Brain microvascular endothelial cell (primary cell): ENCODE data around the gene CCL16.

Experiments used
- DNase-seq: peaks from one replicate; pipeline ENCODE4 v3.0.0-alpha.2; 2020
- H3K27ac ChIP-seq: fragments of 250-450 bp; sonication (Bioruptor Pico); 2 replicates; pipeline ENCODE4 v1.5.1; 2020; ENCODE audit warnings: mild to moderate bottlenecking, moderate library complexity
- H3K27me3 ChIP-seq: fragments of 250-450 bp; sonication (Bioruptor Pico); replicated peaks from 2 replicates; pipeline ENCODE4 v1.5.1; 2020; ENCODE audit warnings: mild to moderate bottlenecking
- H3K36me3 ChIP-seq: fragments of 250-450 bp; sonication (Bioruptor Pico); replicated peaks from 2 replicates; pipeline ENCODE4 v1.5.1; 2020; ENCODE audit warnings: mild to moderate bottlenecking
- H3K4me3 ChIP-seq: 2 replicates; pipeline ENCODE4 v1.5.1; 2011; ENCODE audit warnings: low read depth, mild to moderate bottlenecking, control low read depth, low read length, moderate library complexity
- in situ Hi-C: cut with HindIII; loops from 2 replicates; pipeline ENCODE4 v1.10.0; 2017; ENCODE audit warnings: low sequenced_read_pairs, low pct_ligation_motif_present
- TF ChIP-seq, protein P1 (sequence below): IDR thresholded peaks from 2 replicates; pipeline ENCODE4 v1.5.1; 2011; ENCODE audit warnings: low read depth, mild to moderate bottlenecking, moderate library complexity, low read length, control low read depth, inconsistent platforms; ENCODE audit errors: missing control alignments

Gene CCL16

DNA sequence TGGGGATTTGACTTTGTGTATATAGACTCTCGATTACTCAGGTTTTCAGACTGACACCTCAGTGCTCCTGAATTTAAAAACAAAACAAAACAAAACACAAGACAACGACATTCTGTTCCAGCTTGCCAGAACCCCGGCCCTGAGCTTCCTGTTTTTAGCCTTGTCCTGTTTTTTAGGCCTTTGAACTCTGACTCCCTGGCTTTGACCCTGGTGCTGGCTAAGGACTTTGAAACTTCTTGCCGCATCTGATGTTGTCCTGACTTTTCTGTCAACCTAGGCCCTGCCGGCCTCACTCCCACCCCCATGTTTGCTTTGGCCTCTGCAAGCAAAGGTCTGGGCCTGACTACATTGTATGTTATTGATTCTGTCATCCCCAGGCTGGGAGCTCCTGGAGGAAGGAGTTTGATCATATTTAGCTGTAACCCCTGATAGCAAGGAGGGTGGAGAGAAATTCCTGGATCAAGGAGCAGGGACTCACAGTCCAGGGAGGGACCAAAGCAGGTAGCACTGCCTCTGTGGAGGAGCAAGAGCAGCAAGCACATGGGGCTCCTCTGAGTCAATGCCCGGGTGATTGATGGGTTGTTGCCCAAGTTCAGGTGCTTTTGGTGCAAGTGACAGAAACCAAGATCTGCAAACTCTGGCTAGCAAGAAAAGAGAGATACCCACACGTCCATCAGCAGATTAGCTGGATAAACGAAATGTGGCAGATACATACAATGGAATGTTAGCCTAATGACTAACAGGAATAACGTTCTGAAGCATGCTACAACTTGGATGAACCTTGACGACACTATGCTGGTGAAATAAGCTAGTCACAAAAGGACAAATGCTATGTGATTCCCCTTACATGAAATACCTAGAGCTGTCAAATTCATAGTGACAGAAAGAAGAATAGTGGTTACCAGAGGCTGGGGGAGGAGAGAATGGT lies 7.7 kb downstream of the CCL16 start:
- in situ Hi-C loops: no loop called here
- peak; percentile 36 for DNase-seq
- Histone ChIP-seq H3K27ac (no peak overlapping the region), H3K36me3 (no peaks in the 10 kb centered on the region), H3K4me3 (no peak overlapping the region), H3K27me3 (no peaks in the 10 kb centered on the region)
- TF ChIP-seq, protein P1, sequence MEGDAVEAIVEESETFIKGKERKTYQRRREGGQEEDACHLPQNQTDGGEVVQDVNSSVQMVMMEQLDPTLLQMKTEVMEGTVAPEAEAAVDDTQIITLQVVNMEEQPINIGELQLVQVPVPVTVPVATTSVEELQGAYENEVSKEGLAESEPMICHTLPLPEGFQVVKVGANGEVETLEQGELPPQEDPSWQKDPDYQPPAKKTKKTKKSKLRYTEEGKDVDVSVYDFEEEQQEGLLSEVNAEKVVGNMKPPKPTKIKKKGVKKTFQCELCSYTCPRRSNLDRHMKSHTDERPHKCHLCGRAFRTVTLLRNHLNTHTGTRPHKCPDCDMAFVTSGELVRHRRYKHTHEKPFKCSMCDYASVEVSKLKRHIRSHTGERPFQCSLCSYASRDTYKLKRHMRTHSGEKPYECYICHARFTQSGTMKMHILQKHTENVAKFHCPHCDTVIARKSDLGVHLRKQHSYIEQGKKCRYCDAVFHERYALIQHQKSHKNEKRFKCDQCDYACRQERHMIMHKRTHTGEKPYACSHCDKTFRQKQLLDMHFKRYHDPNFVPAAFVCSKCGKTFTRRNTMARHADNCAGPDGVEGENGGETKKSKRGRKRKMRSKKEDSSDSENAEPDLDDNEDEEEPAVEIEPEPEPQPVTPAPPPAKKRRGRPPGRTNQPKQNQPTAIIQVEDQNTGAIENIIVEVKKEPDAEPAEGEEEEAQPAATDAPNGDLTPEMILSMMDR: no peak

DNA sequence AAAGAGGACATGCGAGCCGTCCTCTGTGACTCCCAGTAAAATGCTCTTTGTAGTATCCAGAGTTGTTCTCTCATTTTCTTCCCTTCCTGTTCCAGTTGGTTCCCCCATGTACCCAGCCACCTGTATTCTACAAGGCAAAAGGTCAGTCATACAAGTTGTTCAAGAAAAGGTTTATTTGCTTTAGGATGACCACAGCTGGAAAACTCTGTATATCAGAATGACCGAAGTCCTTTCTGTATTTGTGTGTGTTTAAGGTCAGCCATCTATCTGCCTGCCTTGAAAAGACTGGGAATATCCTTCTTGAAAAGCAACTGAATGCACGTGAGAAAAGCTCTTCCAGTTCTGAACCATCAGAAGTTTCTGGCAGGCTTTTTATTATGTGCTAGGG lies 8.4 kb downstream of the CCL16 start:
- in situ Hi-C loops: no loop called here
- TF ChIP-seq, protein P1: no peak
- no peak for DNase-seq
- Histone ChIP-seq H3K27me3 (no peaks in the 10 kb centered on the region), H3K27ac (no peak overlapping the region), H3K4me3 (no peak overlapping the region), H3K36me3 (no peaks in the 10 kb centered on the region)

DNA sequence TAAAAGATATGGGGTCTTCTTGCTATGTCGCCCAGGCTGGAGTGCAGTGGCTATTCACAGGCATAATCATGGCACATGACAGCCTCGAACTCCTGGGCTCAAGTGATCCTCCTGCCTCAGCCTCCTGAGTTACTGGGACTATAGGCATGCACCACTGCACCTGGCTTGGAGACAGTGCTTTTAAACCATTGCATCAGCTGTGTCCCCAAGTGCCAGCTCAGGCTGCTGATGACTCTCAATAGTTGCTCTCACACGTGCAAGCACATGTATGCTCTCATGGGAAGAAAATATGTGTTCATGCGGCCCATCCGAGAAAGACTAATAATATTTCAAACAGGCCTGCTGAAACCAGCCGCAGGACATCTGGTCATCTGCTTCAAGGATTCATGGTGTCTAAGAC lies 8.8 kb downstream of the CCL16 start:
- Histone ChIP-seq H3K4me3 (no peak overlapping the region), H3K27me3 (no peaks in the 10 kb centered on the region), H3K36me3 (no peaks in the 10 kb centered on the region), H3K27ac (no peak overlapping the region)
- TF ChIP-seq, protein P1: no peak
- DNase-seq: no peak
- in situ Hi-C loops: no loop called here

DNA sequence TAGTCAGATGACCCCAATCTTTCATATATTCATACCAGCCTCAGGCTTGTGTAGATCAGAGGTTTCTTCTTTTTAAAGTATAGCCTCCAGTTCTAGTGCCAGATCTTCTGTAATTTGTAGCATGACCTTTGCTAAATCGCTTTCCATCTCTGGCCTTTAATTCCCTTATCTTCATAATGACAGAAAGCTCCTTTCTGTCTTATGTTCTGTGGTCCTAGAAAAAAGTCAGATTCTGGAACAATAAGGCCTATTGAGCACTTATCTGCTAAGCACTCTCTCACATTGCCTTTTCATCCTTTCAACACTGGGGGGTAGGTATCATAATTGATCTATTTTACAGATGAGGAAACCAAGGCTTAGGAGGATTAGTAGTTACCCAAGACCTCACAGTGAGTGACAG lies 9.2 kb downstream of the CCL16 start:
- H3K4me3 ChIP-seq: no peak overlapping the region
- H3K36me3 ChIP-seq: no peaks in the 10 kb centered on the region
- TF ChIP-seq, protein P1: no peak
- in situ Hi-C loops: no loop called here
- DNase-seq: no peak
- no peaks in the 10 kb centered on the region for H3K27me3 ChIP-seq
- no peak overlapping the region for H3K27ac ChIP-seq

DNA sequence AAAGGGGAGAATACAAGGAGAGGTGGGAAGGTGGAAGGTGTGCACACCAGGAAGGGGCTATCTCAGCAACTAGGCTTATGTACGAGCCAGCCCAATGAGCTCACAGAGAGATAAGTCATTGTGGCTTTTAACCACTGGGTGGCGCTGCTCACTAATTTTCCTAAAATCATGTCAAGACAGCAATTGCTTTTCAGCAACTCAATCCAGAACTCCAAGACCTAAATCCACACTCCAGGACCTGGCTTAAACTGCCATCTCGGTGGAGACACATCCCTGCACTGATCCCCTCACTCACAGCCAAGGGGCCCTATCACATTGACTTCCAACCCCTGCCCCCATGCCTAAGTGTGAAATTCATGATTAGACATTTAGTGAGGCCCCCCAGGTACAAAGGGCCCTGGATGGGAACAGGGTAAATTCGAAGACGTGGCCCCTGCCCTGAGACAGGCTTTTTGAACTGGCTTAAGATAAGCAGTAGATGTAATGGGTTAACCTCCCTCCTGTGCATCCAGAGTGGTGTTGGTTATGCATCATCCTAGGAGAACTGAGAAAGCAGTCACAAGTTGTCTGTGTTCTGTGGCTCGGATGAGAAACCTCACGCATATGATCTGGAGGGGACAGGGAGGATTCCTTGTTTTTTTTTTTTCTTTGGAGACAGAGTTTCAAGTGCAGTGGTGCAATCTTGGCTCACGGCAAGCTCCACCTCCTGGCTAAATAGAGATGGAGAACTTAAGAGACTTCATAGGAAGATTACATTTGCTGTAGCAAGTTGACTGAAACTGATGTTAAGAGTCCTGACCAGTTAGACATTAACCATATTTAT lies 11.5 kb downstream of the CCL16 start:
- Histone ChIP-seq H3K4me3 (no peak overlapping the region), H3K27me3 (no peaks in the 10 kb centered on the region), H3K36me3 (no peaks in the 10 kb centered on the region), H3K27ac (no peak overlapping the region)
- in situ Hi-C loops: no loop called here
- DNase-seq: peak; percentile 79
- TF ChIP-seq, protein P1: peak; percentile 82
